Measurements from ENCODE around the gene DHRS7B.

DNA sequence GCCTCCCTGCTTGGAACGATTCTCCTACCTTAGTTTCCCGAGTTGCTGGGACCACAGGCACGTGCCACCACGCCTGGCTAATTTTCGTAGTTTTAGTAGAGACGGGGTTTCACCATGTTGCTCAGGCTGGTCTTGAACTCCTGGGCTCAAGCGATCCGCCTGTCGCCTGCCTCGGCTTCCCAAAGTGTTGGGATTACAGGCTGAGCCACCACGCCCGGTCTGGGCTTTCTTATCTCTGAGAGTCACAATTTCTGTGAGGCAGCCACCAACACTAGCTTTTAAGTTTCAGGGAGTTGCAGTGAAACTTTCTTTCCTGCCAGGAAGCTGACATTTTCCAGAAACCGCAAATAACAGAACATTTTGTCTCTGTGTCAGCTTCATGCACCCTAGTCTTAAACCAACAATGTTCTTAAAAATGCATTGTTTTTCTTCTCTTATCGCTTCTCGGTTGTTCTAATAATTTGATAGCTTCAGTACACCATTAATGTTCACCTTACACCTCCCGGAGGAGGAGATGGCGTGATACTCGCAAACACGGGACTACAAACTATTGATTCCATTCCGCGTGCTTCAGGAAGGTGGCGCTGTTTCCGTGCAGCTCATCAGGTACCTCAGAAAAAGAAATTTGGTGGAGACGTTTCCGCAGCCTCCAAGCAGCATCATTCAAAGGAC lies 7.4 kb upstream of the DHRS7B start:
- TF ChIP-seq POLR2A (IDR thresholded peaks at IDR 0.05; ENCODE audit: low read depth) (no peak), POLR2AphosphoS5 (IDR thresholded peaks at IDR 0.05) (peak; percentile 29 to 71)
- TF ChIP-seq, protein P1, sequence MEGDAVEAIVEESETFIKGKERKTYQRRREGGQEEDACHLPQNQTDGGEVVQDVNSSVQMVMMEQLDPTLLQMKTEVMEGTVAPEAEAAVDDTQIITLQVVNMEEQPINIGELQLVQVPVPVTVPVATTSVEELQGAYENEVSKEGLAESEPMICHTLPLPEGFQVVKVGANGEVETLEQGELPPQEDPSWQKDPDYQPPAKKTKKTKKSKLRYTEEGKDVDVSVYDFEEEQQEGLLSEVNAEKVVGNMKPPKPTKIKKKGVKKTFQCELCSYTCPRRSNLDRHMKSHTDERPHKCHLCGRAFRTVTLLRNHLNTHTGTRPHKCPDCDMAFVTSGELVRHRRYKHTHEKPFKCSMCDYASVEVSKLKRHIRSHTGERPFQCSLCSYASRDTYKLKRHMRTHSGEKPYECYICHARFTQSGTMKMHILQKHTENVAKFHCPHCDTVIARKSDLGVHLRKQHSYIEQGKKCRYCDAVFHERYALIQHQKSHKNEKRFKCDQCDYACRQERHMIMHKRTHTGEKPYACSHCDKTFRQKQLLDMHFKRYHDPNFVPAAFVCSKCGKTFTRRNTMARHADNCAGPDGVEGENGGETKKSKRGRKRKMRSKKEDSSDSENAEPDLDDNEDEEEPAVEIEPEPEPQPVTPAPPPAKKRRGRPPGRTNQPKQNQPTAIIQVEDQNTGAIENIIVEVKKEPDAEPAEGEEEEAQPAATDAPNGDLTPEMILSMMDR (IDR thresholded peaks at IDR 0.05), result peak; percentile 78 to 86 (median 82)

Data from esophagus muscularis mucosa (tissue), 3 donors.